HCT116 (cell line): ENCODE measurements around the gene PEAK1. TPM values are rescaled to one million over a fixed set of nuclear protein-coding genes. Genes with fewer than 3 reads are reported as not detected.

Experiments used
- ATAC-seq: fragments of 200-7000 bp; cut with Tn5 transposase; 2 replicates; pipeline ENCODE4 v1.9.1; 2020; ENCODE audit warnings: mild to moderate bottlenecking, moderate library complexity
- BruUV-seq: library from RNA; stranded (reverse); fragments of 400-500 nt; replicated peaks from 2 replicates; lab custom pipeline; 2021; lab: Mats Ljungman, UMichigan
- CTCF ChIA-PET: fragments of 300-600 bp; sonication (Branson Sonifier 250); formaldehyde crosslinking; loops from one replicate; lab custom pipeline; 2021; ENCODE audit warnings: antibody characterized with exemption; lab: Charles Lee
- POLR2A ChIA-PET: fragments of 300-600, 350-600 bp; sonication (Branson Sonifier 250); formaldehyde crosslinking; loops from one replicate; lab custom pipeline; 2021; ENCODE audit warnings: antibody characterized with exemption; lab: Charles Lee
- RAD21 ChIA-PET, 2 experiments: fragments of 300-600 bp; sonication (Branson Sonifier 250); formaldehyde crosslinking; loops; one replicate each; lab custom pipeline; 2023; ENCODE audit warnings: low total read pairs in 2 of 2; ENCODE audit not compliant: uncharacterized antibody in 2 of 2, unreplicated experiment in 2 of 2, low non-redundant PET in 1 of 2; lab: Charles Lee
- DNase-seq: peaks from one replicate; pipeline ENCODE4 v3.0.0-alpha.2; 2010; ENCODE audit warnings: low read depth, low spot score
- H2AFZ ChIP-seq: fragments of 200-600 bp; shearing (Covaris generic), sonication (generic); 2 replicates; pipeline ENCODE4 v1.6.1; 2017; ENCODE audit warnings: low read depth, mixed run types, mixed read lengths, antibody characterized with exemption, low read length; ENCODE audit not compliant: poor library complexity, severe bottlenecking
- H3K27ac ChIP-seq: 2 replicates; pipeline ENCODE4 v1.5.1; 2012; ENCODE audit warnings: low read depth, low read length
- H3K27me3 ChIP-seq: fragments of 200-600 bp; sonication (generic); 2 replicates; pipeline ENCODE4 v1.6.1; 2016; ENCODE audit warnings: mixed run types, low read length, mixed read lengths; ENCODE audit not compliant: insufficient read depth
- H3K36me3 ChIP-seq, 2 experiments: fragments of 200-500 bp in 1 of 2; fragments of 200-600 bp in 1 of 2; sonication (Bioruptor generic) in 1 of 2; sonication (generic) in 1 of 2; 2 replicates each; pipeline versions ENCODE4 v1.5.1 to v1.6.1; 2014 to 2016; ENCODE audit warnings: low read length in 2 of 2, inconsistent platforms in 1 of 2, mixed read lengths in 1 of 2, mixed run types in 1 of 2; ENCODE audit not compliant: insufficient read depth in 2 of 2, control insufficient read depth in 1 of 2
- H3K4me1 ChIP-seq, 2 experiments: fragments of 200-600 bp in 1 of 2; sonication (generic) in 1 of 2; 2 replicates each; pipeline versions ENCODE4 v1.5.1 to v1.6.1; 2012 to 2017; ENCODE audit warnings: low read length in 2 of 2, inconsistent platforms in 1 of 2, mild to moderate bottlenecking in 1 of 2, mixed read lengths in 1 of 2, mixed run types in 1 of 2, moderate library complexity in 1 of 2; ENCODE audit not compliant: insufficient read depth in 2 of 2, control insufficient read depth in 1 of 2
- H3K4me2 ChIP-seq: fragments of 200-600 bp; sonication (generic); 2 replicates; pipeline ENCODE4 v1.6.1; 2017; ENCODE audit warnings: mixed run types, low read length, mixed read lengths
- H3K4me3 ChIP-seq, 2 experiments: fragments of 200-600 bp in 1 of 2; sonication (generic) in 1 of 2; replicated peaks in 1 of 2; 2 replicates each; pipeline ENCODE4 v1.5.1; 2011 to 2016; ENCODE audit warnings: low read length in 2 of 2, control low read depth in 1 of 2, low read depth in 1 of 2, mild to moderate bottlenecking in 1 of 2, mixed read lengths in 1 of 2, mixed run types in 1 of 2
- H3K79me2 ChIP-seq: fragments of 200-600 bp; sonication (generic); 2 replicates; pipeline ENCODE4 v1.6.1; 2017; ENCODE audit warnings: mild to moderate bottlenecking, mixed run types, low read length, moderate library complexity, mixed read lengths; ENCODE audit not compliant: insufficient read depth
- H3K9ac ChIP-seq: fragments of 200-600 bp; sonication (generic); 2 replicates; pipeline ENCODE4 v1.6.1; 2016; ENCODE audit warnings: low read length, mixed read lengths
- H3K9me2 ChIP-seq: fragments of 200-600 bp; sonication (generic), shearing (Covaris generic); 2 replicates; pipeline ENCODE4 v1.6.1; 2017; ENCODE audit warnings: mixed run types, mild to moderate bottlenecking, moderate library complexity; ENCODE audit not compliant: insufficient read depth
- H3K9me3 ChIP-seq, 2 experiments: fragments of 200-500 bp in 1 of 2; fragments of 200-600 bp in 1 of 2; sonication (Bioruptor generic) in 1 of 2; sonication (generic) in 1 of 2; 2 replicates each; pipeline ENCODE4 v1.6.1; 2014 to 2017; ENCODE audit warnings: low read length in 2 of 2, mixed read lengths in 2 of 2, inconsistent platforms in 1 of 2, low read depth in 1 of 2, mild to moderate bottlenecking in 1 of 2, mixed run types in 1 of 2, moderate library complexity in 1 of 2; ENCODE audit not compliant: control insufficient read depth in 1 of 2, insufficient read depth in 1 of 2
- H4K20me1 ChIP-seq: fragments of 200-600 bp; sonication (generic), shearing (Covaris generic); 2 replicates; pipeline ENCODE4 v1.6.1; 2017; ENCODE audit warnings: mixed run types, mild to moderate bottlenecking, moderate library complexity; ENCODE audit not compliant: insufficient read depth
- ATF3 ChIP-seq: IDR thresholded peaks from 2 replicates; pipeline ENCODE4 v1.6.1; 2012
- CBX3 ChIP-seq: IDR thresholded peaks from 2 replicates; pipeline ENCODE4 v1.6.1; 2012; ENCODE audit warnings: low read depth
- CEBPB ChIP-seq: IDR thresholded peaks from 2 replicates; pipeline ENCODE4 v1.6.1; 2012; ENCODE audit warnings: low read depth
- CTCF ChIP-seq, 3 experiments: fragments of 200-600 bp in 1 of 3; sonication (generic) in 1 of 3; IDR thresholded peaks in 2 of 3; conservative IDR thresholded peaks in 1 of 3; 2 replicates each; pipeline ENCODE4 v1.5.1; 2012 to 2017; ENCODE audit warnings: low read depth in 2 of 3, low read length in 2 of 3, antibody characterized with exemption in 1 of 3, borderline replicate concordance in 1 of 3, control low read depth in 1 of 3, mild to moderate bottlenecking in 1 of 3, mixed read lengths in 1 of 3, mixed run types in 1 of 3, moderate library complexity in 1 of 3; ENCODE audit not compliant: insufficient read depth in 1 of 3
- EGR1 ChIP-seq: IDR thresholded peaks from 2 replicates; pipeline ENCODE4 v1.6.1; 2012; ENCODE audit warnings: low read depth
- EZH2 ChIP-seq: fragments of 200-600 bp; sonication (generic); IDR thresholded peaks from 2 replicates; pipeline ENCODE4 v1.6.1; 2017; ENCODE audit warnings: antibody characterized with exemption, mixed run types
- EZH2phosphoT487 ChIP-seq: fragments of 200-600 bp; IDR thresholded peaks from 2 replicates; pipeline ENCODE4 v1.6.1; 2018; ENCODE audit warnings: antibody characterized with exemption, borderline replicate concordance
- FOSL1 ChIP-seq: IDR thresholded peaks from 2 replicates; pipeline ENCODE4 v1.6.1; 2012; ENCODE audit warnings: low read depth
- MAX ChIP-seq: IDR thresholded peaks from 2 replicates; pipeline ENCODE4 v1.6.1; 2012
- POLR2A ChIP-seq: IDR thresholded peaks from 2 replicates; pipeline ENCODE4 v1.7.0; 2011; ENCODE audit warnings: borderline replicate concordance; ENCODE audit not compliant: insufficient read depth, insufficient read length; ENCODE audit errors: extremely low read depth
- POLR2AphosphoS5 ChIP-seq: IDR thresholded peaks from 2 replicates; pipeline ENCODE4 v1.6.1; 2011; ENCODE audit warnings: mild to moderate bottlenecking, low read depth, low read length, moderate library complexity
- SIN3A ChIP-seq: IDR thresholded peaks from 2 replicates; pipeline ENCODE4 v1.6.1; 2012; ENCODE audit warnings: low read depth
- SP1 ChIP-seq: IDR thresholded peaks from 2 replicates; pipeline ENCODE4 v1.6.1; 2012; ENCODE audit warnings: low read depth
- SRF ChIP-seq: IDR thresholded peaks from 2 replicates; pipeline ENCODE4 v1.6.1; 2012; ENCODE audit warnings: low read depth
- TCF7L2 ChIP-seq: IDR thresholded peaks from 2 replicates; pipeline ENCODE4 v1.7.0; 2011; ENCODE audit warnings: borderline replicate concordance, inconsistent platforms; ENCODE audit not compliant: insufficient read depth, insufficient read length; ENCODE audit errors: extremely low read depth
- YY1 ChIP-seq: IDR thresholded peaks from 2 replicates; pipeline ENCODE4 v1.6.1; 2011; ENCODE audit warnings: low read length, low read depth, moderate library complexity, mild to moderate bottlenecking; ENCODE audit not compliant: insufficient replicate concordance; ENCODE audit errors: extremely low read depth
- ZBTB33 ChIP-seq: IDR thresholded peaks from 2 replicates; pipeline ENCODE4 v1.6.1; 2011; ENCODE audit warnings: mild to moderate bottlenecking, low read length, moderate library complexity; ENCODE audit not compliant: insufficient replicate concordance; ENCODE audit errors: extremely low read depth
- ZFX ChIP-seq: fragments of 450-650 bp; IDR thresholded peaks from 2 replicates; pipeline ENCODE4 v1.6.1; 2017
- intact Hi-C: fragments of 100-400 bp; cut with micrococcal nuclease; formaldehyde crosslinking; loops from 2 replicates; pipeline ENCODE4 v1.10.0; 2022
- total RNA-seq: library from RNA; stranded (reverse); gene quantifications from one replicate; pipeline ENCODE4 v1.2.1, GENCODE V29; 2021; ENCODE audit not compliant: unreplicated experiment

Gene PEAK1
- total RNA-seq, 1 experiment from 2014 or later = 23.4 TPM

DNA sequence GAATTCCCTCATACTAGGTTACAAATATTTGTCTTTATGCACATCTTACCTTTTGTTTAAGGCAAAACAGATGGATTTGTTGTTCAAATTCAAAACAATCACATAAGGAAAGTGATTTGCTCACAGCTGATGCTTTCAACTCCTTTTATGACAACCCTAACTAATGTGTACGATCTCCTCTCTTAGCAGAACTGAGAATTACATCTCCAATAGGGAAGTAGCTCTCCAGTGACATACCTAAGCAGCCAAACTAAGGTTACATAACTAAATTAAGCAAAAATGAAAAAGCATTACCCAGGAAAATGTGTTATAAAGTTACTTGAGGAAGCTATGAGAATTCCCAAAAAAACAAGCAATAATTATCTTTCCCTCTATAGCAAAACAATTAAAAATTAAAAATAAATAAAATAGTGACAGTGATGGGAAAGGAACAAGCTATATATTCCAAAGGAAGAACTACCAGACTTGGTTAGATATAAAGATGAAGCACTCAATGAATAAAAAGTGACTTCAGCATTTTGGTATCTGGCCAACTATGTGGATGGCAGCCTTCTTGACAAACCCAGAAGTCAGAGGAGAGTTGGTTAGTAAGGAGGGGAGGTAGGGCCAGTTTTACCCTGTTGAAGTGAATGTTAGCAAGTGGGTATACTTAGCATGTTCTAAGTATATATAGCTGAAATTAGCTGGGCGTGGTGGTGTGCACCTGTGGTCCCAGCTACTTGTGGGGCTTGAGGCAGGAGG, 32.4 kb downstream of the PEAK1 start:
- RAD21 ChIA-PET = no interaction called here
- no peak overlapping the region for H3K9ac ChIP-seq
- no peaks in the 10 kb centered on the region for H3K36me3 ChIP-seq
- H2AFZ ChIP-seq = no peak overlapping the region
- H3K4me3 ChIP-seq = no peak overlapping the region
- no peak for DNase-seq
- H3K9me3 ChIP-seq = no peaks in the 10 kb centered on the region
- TF ChIP-seq ZBTB33 (no peak), CBX3 (no peak), CTCF (IDR thresholded peaks at IDR 0.05 in 2 of 3, conservative IDR thresholded peaks at IDR 0.05 in 1 of 3; ENCODE audit: borderline replicate concordance in 1 of 3, insufficient read depth in 1 of 3, low read depth in 2 of 3, low read length in 2 of 3) (no peak), EGR1 (no peak), SP1 (no peak), MAX (no peak), CEBPB (no peak), EZH2phosphoT487 (no peak), POLR2A (no peak), YY1 (no peak), SIN3A (no peak), SRF (no peak), FOSL1 (no peak), ATF3 (no peak), TCF7L2 (no peak), EZH2 (no peak), ZFX (no peak), POLR2AphosphoS5 (no peak)
- TF ChIP-seq, all 23 proteins: peak for 0
- Histone ChIP-seq H4K20me1 (no peaks in the 10 kb centered on the region; the same call in 1 of the 2 replicates), H3K27ac (no peak overlapping the region), H3K27me3 (no peaks in the 10 kb centered on the region), H3K4me1 (no peaks in the 10 kb centered on the region), H3K79me2 (no peaks in the 10 kb centered on the region; the same call in 1 of the 2 replicates), H3K9me2 (no peaks in the 10 kb centered on the region), H3K4me2 (no peak overlapping the region)
- no peak for ATAC-seq
- no TSS peak for BruUV-seq
- intact Hi-C loops = no loop called here
- ChIA-PET POLR2A (interaction anchor here (0.9 kb wide), 1 partner anchor 156 kb away, joined by 3 read pairs; no protein-coding TSS in a partner anchor), CTCF (no interaction called here)
